ENCODE results near the gene MRPL36.
"Not testable (repeated sequence)": the region's sequence is repeated elsewhere in the genome, so short reads cannot be mapped to it uniquely, and the experiment has no call there.

The MRPL36 gene

DNA sequence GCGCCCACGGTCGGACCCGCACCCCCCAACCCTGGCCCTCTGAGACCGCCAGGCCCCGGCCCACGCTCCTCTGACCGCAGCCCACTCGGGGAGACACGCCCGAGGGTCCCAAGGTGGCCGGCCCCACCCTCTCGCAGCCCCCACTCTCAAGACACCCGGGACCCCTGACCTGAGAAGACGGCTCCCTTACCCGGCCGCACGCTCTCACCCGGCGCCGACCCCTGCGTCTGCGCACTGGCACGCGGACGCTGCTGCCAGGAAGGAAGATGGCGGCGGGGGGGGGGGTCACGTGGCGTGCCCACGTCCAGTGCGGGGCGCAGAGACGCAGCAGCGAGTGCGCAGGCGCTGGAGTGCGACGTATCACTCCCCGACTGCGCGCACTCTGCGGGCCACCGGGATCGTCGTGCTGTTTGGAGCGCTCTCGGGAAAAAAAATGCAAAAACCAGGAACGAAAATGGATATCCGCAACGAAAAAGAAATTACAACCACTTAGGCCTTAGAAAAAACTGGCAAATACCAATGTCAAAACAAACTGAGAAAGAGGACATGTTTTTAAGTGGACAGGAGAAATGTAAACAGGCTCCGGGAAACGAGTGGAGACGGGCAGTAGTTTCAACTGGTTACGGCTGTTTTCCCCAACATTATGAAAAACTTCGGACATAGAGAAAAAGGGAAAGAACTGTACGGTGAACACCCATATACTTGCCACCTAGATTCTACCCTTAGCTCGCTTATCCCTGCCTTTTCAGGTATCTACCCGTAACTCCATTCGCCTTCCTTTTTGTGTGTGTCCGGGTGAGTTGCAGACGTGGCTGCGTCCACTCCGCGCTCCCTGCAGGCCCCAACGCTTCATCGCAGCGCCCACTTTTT lies at the start of gene MRPL36:
Gene MRPL36, minus strand, starts transcription at position 236 of the 870 bp plus-strand sequence. CDS start 902 bp downstream, outside the sequence.
- DNase-seq = peak; percentile 92

DNA sequence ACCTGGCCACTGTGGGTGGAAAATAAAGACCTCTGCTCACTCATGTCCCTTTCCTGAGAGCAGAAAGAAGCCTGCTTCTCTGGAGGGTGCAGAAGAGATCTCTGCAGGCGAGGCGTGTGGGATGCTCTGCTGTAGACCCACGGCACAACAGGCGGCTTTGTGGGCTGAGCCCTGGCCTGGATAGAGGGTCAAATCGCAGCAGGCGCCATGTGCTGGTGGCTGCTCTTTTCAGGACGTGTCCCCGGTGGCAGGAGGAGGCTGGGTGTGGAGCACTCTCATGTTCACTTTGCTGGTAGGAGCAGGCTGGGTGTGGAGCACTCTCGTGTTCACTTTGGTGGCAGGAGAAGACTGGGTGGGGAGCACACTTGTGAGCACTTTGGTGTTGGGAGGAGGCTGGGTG lies 48.0 kb upstream of the MRPL36 start:
- no peak for DNase-seq

DNA sequence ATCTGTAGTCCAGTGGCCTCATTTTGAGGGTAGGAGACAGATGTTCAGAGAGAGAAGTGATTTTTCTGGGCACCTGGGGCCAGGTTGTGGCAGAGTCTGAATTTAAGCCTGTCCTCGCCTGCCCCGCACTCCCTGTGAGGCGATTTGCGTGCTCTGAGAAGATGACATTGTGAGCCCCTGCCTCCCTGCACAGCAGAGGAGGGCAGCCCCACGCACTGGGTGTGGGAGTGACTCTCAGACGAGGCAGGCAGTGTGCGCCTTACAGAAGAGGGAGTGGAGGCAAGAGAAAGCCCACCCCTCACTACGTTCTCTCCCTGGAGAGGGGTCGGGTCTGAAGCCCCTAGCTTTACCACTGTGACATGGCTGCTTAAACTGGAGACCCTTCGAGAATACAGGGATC lies 47.4 kb upstream of the MRPL36 start:
- no peak for DNase-seq

DNA sequence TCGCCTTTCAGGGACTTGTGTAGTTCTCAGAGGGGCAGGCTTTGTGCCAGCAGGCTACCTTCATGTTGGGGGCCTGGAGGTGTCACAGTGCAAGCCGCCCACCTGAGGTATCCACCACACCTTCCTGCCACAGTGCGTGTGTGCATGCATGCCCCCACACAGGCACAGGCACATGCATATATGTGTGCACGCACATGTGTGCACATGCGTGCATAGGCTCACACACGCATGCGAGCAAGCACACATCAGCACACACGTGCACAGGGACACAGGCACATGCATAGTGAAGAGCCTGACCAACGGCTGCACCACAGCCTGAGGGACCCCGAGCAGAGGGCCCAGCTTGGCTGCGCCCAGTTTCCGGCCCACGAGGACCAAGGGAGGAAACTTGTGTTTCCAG lies 46.9 kb upstream of the MRPL36 start:
- DNase-seq = no peak

DNA sequence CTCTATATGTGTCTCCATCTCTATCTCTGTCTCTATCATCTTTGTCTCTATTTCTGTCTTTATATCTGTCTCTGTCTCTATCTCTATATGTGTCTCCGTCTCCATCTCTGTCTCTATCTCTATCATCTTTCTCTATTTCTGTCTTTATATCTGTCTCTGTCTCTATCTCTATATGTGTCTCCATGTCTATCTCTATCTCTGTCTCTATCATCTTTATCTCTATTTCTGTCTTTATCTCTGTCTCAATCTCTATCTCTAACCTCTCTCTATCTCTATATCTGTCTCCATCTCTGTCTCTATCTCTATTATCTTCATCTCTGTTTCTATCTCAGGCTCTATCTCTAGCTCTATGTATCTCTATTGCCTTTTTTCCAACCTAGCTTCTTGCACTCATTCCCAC lies 46.1 kb upstream of the MRPL36 start:
- no peak for DNase-seq

GRCh38 chr5:1844708-1845436 lies 45.2 kb upstream of the MRPL36 start:
- DNase-seq = no peak

DNA sequence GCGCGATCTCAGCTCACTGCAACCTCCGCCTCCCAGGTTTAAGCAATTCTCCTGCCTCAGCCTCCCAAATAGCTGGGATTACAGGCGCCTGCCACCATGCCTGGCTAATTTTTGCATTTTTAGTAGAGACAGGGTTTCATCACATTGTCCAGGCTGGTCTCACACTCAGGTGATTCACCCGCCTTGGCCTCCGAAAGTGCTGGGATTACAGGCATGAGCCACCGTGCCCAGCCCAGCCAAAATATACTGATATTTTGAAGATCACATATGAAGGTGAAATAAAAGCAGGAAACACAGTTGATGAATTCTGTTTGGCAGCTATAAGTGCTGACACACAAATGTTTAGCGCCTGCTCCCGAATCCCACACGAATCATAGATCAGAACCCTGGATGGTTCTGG lies 44.1 kb upstream of the MRPL36 start:
- DNase-seq = not testable (repeated sequence)

DNA sequence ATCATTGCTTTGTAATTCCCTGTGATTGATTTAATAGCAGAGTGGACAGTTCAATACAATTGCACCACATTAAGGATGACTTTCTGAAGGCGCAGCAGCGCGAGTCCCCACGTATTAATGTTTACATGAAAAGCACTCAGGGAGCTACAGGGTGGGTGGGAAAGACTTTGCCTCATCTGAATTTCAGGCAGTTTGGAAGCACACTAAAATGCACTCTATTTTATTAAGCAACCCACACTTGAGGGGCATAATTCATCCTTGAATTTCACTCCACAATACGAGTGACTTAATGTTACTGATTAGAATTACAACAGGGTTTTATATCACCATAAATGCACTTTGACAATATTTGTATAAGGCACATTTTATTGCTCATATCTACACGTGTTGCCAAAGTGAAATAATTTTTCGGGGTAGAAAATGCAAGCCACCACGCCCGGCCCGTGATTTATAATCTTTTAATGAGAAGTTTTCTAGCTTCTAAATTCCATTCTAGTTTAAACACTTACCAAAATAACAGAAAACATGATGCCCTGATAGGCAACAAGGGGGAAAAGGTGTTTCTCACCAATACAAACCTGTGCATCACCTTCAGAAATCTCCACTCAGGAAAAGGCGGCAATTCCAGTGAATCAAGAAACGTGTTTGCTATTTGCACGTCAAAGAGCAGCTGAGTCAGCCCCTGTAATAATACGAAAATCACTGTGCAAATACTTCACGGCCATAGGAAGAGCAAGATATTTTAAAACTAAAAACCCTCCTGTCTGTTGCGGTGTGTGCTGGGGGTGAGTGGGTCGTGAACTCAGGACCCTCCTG lies 42.6 kb upstream of the MRPL36 start:
- no peak for DNase-seq

GRCh38 chr5:1840741-1841521 lies 41.3 kb upstream of the MRPL36 start:
- no peak for DNase-seq

- DNase-seq = no peak
Observed at GRCh38 chr5:1840071-1840547, 40.5 kb upstream of the MRPL36 start.

- no peak for DNase-seq
Observed at GRCh38 chr5:1838013-1838412, 38.4 kb upstream of the MRPL36 start.

DNA sequence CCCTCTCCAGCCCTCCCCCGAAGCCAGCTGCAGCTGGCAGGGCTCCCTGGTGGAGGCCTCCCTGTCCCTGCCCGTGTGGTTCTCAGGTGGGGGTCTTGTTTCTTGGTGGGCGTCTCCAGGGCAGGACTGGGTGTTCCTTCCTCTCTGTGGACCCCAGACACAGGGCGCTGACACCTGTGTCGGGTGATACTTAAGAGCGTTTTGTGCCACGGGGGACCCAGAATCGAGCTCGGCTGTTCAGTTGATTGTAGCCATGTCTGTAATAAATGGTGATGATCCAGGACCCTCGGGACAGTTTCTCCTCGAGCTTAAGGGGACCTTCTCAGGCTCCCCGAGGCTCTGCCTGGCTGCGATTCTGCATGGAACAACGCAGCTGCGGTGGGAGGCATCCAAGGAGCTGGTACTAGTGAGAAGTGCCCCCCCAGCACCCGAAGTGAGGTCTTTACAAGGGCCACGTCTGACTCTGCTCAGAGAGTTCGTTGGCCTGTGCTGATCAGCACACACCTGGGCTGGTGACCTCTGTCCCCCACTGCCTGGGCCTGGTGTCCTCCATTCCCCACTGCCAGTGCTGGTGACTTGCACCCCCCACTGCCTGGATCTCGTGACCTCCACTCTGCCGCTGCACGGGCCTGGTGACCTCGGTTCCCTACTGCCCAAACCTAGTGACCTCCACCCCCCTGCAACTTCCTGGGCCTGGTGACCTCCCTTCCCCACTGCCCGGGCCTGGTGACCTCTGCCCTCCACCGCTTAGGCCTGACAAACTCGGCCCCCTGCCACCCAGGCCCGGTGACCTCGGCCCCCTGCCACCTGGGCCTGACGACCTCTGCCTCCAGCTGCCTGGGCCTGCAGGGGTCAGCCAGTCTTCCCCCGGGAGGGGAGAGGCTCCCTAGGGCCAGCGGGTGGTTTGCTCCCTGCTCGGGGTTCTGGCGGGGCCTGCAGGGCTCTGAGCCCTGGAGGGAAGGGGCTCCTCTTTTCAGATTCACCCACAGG lies 37.5 kb upstream of the MRPL36 start:
- no peak for DNase-seq

GRCh38 chr5:1836176-1836890 lies 36.7 kb upstream of the MRPL36 start:
- DNase-seq = no peak

DNA sequence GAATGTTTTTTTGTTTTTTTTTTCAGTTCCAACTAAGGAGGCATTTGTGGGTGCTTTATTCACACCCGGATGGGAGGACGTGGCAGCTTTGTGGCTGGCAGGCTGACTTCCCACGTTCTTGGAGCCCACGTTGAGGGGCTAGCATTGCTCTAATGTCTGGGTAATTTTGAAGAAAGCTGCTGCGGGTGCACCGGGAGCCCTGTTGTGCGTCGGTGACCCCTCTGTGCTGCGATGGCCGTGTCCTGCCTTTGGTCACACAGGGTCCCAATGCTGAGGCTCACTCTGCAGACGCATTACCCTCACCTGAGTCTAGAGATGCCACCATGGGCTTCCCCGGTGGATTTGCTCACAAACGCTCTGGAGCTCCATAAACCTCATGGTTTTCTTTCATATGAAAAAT lies 35.8 kb upstream of the MRPL36 start:
- DNase-seq = no peak

GRCh38 chr5:1834721-1835429 lies 35.2 kb upstream of the MRPL36 start:
- no peak for DNase-seq

GRCh38 chr5:1834022-1834551 lies 34.5 kb upstream of the MRPL36 start:
- DNase-seq = no peak

GRCh38 chr5:1833264-1834021 lies 33.8 kb upstream of the MRPL36 start:
- DNase-seq = no peak

DNA sequence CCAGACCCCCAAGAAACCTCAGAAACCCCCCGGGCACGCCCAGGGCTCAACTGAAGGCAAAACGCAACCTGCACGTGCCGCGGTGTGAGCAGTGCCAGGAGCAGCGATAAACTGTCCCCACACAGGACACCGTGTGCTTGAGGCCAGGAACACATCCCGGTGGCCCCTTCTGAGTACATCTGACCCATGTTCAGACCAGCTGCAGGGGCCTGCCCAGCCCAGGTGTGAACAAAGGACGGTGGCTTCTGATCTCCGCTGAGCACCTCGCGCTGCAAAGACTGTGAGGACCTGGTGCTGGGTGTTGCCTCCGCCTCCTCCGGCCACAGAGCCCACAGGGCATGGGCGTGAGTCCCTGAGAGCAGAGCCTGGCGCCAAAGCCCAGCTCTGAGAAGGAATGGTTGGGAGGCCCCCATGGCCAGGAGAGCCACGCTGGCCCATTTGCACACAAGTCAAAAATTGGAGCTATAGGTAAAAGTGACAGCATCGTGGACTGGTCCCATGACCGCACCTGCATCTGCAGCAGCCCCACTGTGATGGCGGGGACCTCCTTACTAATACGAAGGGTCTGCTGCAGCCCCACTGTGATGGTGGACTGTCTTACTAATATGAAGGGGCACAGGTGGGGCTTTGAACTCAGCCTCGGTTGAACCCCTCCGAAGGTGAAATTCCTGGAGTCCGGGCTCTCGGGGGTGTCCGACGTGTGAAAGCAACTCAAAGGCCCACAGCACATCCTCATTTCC lies 33.0 kb upstream of the MRPL36 start:
- no peak for DNase-seq

Measured in CD4-positive, alpha-beta T cell treated with Interferon alpha-2 for 1 hour (primary cell).